K562 (cell line): ENCODE data around the gene FAM20C. TPM values are rescaled to one million over a fixed set of nuclear protein-coding genes. Genes with fewer than 3 reads are reported as not detected.
A peak's percentile ranks its signal among the peaks of the same experiment; 100 is the strongest.

Experiments used
- ATAC-seq: fragments of 200-7000 bp; cut with Tn5 transposase; 3 replicates; pipeline ENCODE4 v1.9.1; 2020; ENCODE audit warnings: moderate library complexity
- BruUV-seq: library from RNA; stranded (reverse); fragments of 400-500 nt; replicated peaks from 2 replicates; lab custom pipeline; 2021; lab: Mats Ljungman, UMichigan
- CTCF ChIA-PET: fragments of 300-600 bp; formaldehyde crosslinking; extraction: SDS; loops from one replicate; lab custom pipeline; 2021; ENCODE audit warnings: low intra/inter-chr PET ratio; lab: Yijun Ruan, JAX
- POLR2A ChIA-PET: fragments of 300-600, 350-650 bp; sonication (Branson Sonifier 250); formaldehyde crosslinking; extraction: SDS; loops from one replicate; lab custom pipeline; 2021; ENCODE audit warnings: antibody characterized with exemption, inconsistent platforms; lab: Yijun Ruan, JAX
- DNase-seq, 4 experiments: peaks; one replicate each; pipeline versions ENCODE4 v3.0.0 to v3.0.0-alpha.2; 2011 to 2018; ENCODE audit warnings: low spot score in 3 of 4, mixed read lengths in 3 of 4; ENCODE audit errors: extremely low read depth in 1 of 4
- FAIRE-seq: peaks from 2 replicates; lab custom pipeline; 2011; peaks lifted over from hg19 to GRCh38; lab: Jason Lieb, UNC
- H2AFZ ChIP-seq: 2 replicates; pipeline ENCODE4 v1.6.0; 2011; ENCODE audit warnings: low read depth, low read length, control low read depth, inconsistent platforms
- H3K27ac ChIP-seq: fragments of 200-600 bp; 3 replicates; pipeline ENCODE4 v1.8.0; 2011; ENCODE audit warnings: low read depth, mild to moderate bottlenecking, control low read depth, inconsistent platforms, low read length, moderate library complexity, mixed read lengths; ENCODE audit errors: extremely low read depth
- H3K27me3 ChIP-seq, 2 experiments: fragments of 300-600 bp in 1 of 2; 2 replicates in 1 of 2; 3 replicates in 1 of 2; pipeline versions ENCODE4 v1.6.0 to v1.8.0; 2011; ENCODE audit warnings: inconsistent platforms in 2 of 2, low read length in 2 of 2, mild to moderate bottlenecking in 1 of 2, mixed read lengths in 1 of 2, moderate library complexity in 1 of 2; ENCODE audit not compliant: control insufficient read depth in 2 of 2, insufficient read depth in 2 of 2
- H3K36me3 ChIP-seq: fragments of 300-600 bp; 3 replicates; pipeline ENCODE4 v1.8.0; 2011; ENCODE audit warnings: mild to moderate bottlenecking, low read length, inconsistent platforms; ENCODE audit not compliant: control insufficient read depth, insufficient read depth
- H3K4me1 ChIP-seq, 2 experiments: fragments of 200-600 bp in 1 of 2; replicated peaks in 1 of 2; 2 replicates in 1 of 2; 3 replicates in 1 of 2; pipeline versions ENCODE4 v1.5.1 to v1.8.0; 2011; ENCODE audit warnings: inconsistent platforms in 2 of 2, low read length in 2 of 2, mild to moderate bottlenecking in 1 of 2, mixed read lengths in 1 of 2, moderate library complexity in 1 of 2; ENCODE audit not compliant: control insufficient read depth in 2 of 2, insufficient read depth in 2 of 2
- H3K4me2 ChIP-seq: 2 replicates; pipeline ENCODE4 v1.6.1; 2011; ENCODE audit warnings: low read length, control low read depth, inconsistent platforms, mixed read lengths; ENCODE audit not compliant: insufficient read depth
- H3K4me3 ChIP-seq: fragments of 200-600 bp; sonication (generic), shearing (Covaris generic); 2 replicates; pipeline ENCODE4 v1.5.1; 2016; ENCODE audit warnings: control low read depth, inconsistent platforms
- H3K79me2 ChIP-seq: fragments of 200-600 bp; 3 replicates; pipeline ENCODE4 v1.8.0; 2011; ENCODE audit warnings: low read length, inconsistent platforms; ENCODE audit not compliant: control insufficient read depth, insufficient read depth
- H3K9ac ChIP-seq, 2 experiments: 2 replicates each; pipeline versions ENCODE4 v1.6.0 to v1.6.1; 2011; ENCODE audit warnings: low read depth in 2 of 2, low read length in 2 of 2, control low read depth in 1 of 2, inconsistent platforms in 1 of 2, mild to moderate bottlenecking in 1 of 2, mixed read lengths in 1 of 2; ENCODE audit not compliant: insufficient read depth in 1 of 2
- H3K9me1 ChIP-seq: one replicate; pipeline ENCODE4 v1.6.0; 2011; ENCODE audit warnings: inconsistent platforms, mild to moderate bottlenecking, low read length, moderate library complexity; ENCODE audit not compliant: control insufficient read depth, insufficient read depth
- H3K9me3 ChIP-seq: replicated peaks from 2 replicates; pipeline ENCODE4 v1.5.1; 2011; ENCODE audit warnings: low read depth, low read length, inconsistent platforms; ENCODE audit not compliant: control insufficient read depth, insufficient read depth
- H4K20me1 ChIP-seq: replicated peaks from 2 replicates; pipeline ENCODE4 v1.6.1; 2011; ENCODE audit warnings: low read length, inconsistent platforms, mixed read lengths; ENCODE audit not compliant: control insufficient read depth, insufficient read depth
- FOSL1 ChIP-seq: fragments of 200-800 bp; sonication (Bioruptor generic); conservative IDR thresholded peaks from 2 replicates; pipeline ENCODE4 v1.6.1; 2016; ENCODE audit warnings: missing genetic modification characterization, missing compliant biosample characterization
- FOXA1 ChIP-seq: fragments of 450-650 bp; IDR thresholded peaks from 2 replicates; pipeline ENCODE4 v1.6.1; 2016; ENCODE audit warnings: mild to moderate bottlenecking, borderline replicate concordance
- GABPB1 ChIP-seq: sonication (generic); formaldehyde crosslinking; IDR thresholded peaks from 2 replicates; pipeline ENCODE4 v1.8.0; 2022; ENCODE audit warnings: mild to moderate bottlenecking, missing genetic modification reagents
- KDM1A ChIP-seq, 2 experiments: fragments of 450-650 bp; IDR thresholded peaks; 2 replicates each; pipeline ENCODE4 v1.6.1; 2016; ENCODE audit warnings: mild to moderate bottlenecking in 2 of 2
- MYNN ChIP-seq, 2 experiments: sonication (generic); formaldehyde crosslinking in 1 of 2; IDR thresholded peaks; 2 replicates each; pipeline versions ENCODE4 v1.5.0 to v1.6.1; 2016 to 2020; ENCODE audit warnings: antibody characterized with exemption in 1 of 2, missing genetic modification reagents in 1 of 2
- SIN3A ChIP-seq, 2 experiments: fragments of 150-350 bp in 1 of 2; IDR thresholded peaks; 2 replicates each; pipeline ENCODE4 v1.6.1; 2011 to 2016; ENCODE audit warnings: borderline replicate concordance in 2 of 2, low read depth in 2 of 2, low read length in 2 of 2, mild to moderate bottlenecking in 2 of 2, moderate library complexity in 2 of 2; ENCODE audit not compliant: control insufficient read depth in 1 of 2
- TARDBP ChIP-seq: fragments of 450-650 bp; IDR thresholded peaks from 2 replicates; pipeline ENCODE4 v1.6.1; 2016
- U2AF1 ChIP-seq: fragments of 200-400 bp; formaldehyde crosslinking; optimal IDR thresholded peaks from 2 replicates; pipeline ENCODE3; 2017; ENCODE audit warnings: mild to moderate bottlenecking, low read depth, low read length, moderate library complexity
- WGBS: fragments of 100-300 bp; shearing (Covaris generic); methylation state at CpG from one replicate; pipeline ENCODE4 v1.1.6; 2016; ENCODE audit warnings: low coverage, mixed read lengths; ENCODE audit not compliant: insufficient coverage; ENCODE audit errors: missing lambda C conversion rate; 5-methylcytosine and 5-hydroxymethylcytosine counted together
- in situ Hi-C: fragments of 300-500 bp; cut with MboI; formaldehyde crosslinking; loops from 4 replicates; pipeline ENCODE4 v1.15.0; 2018; ENCODE audit warnings: inconsistent platforms, mixed read lengths
- intact Hi-C: fragments of 100-400 bp; cut with micrococcal nuclease; formaldehyde crosslinking; loops from 2 replicates; pipeline ENCODE4 v1.14.2; 2022
- polyA plus RNA-seq, 8 experiments: library from polyadenylated mRNA; depleted of rRNA in 4 of 8; stranded (reverse) in 5 of 8; unstranded in 3 of 8; fragments of >200 nt; fragmentation: Nextera tagmentation in 2 of 8; fragmentation: Illumina TruSeq in 1 of 8; extraction: Ambion mirVana in 2 of 8; extraction: Trizol in 1 of 8; gene quantifications; 2 replicates each; pipeline versions ENCODE4 v1.2.1 to v1.2.3, GENCODE V29; 2011 to 2014; ENCODE audit warnings: inconsistent platforms in 1 of 8, missing spikeins in 1 of 8
- total RNA-seq, 7 experiments: library from RNA; depleted of rRNA in 6 of 7; stranded (reverse); fragments of >200 nt in 6 of 7; fragmentation: Illumina TruSeq in 2 of 7; extraction: Trizol in 2 of 7; gene quantifications; 2 replicates each; pipeline versions ENCODE4 v1.2.1 to v1.2.3, GENCODE V29; 2011 to 2021; ENCODE audit warnings: low replicate concordance in 1 of 7
- TF ChIP-seq, protein P1 (sequence below): sonication (generic); formaldehyde crosslinking; IDR thresholded peaks from 2 replicates; pipeline ENCODE4 v1.8.0; 2022; ENCODE audit warnings: mild to moderate bottlenecking, missing genetic modification reagents
- TF ChIP-seq, protein P2 (sequence below): sonication (generic); formaldehyde crosslinking; IDR thresholded peaks from 2 replicates; pipeline ENCODE4 v1.8.0; 2022; ENCODE audit warnings: mild to moderate bottlenecking, missing genetic modification reagents
- TF ChIP-seq, protein P3 (sequence below): sonication (generic); formaldehyde crosslinking; IDR thresholded peaks from 2 replicates; pipeline ENCODE4 v1.8.0; 2023; ENCODE audit warnings: mild to moderate bottlenecking, missing genetic modification reagents
- TF ChIP-seq, protein P4 (sequence below): sonication (generic); formaldehyde crosslinking; IDR thresholded peaks from 2 replicates; pipeline ENCODE4 v1.9.0; 2022; ENCODE audit warnings: mild to moderate bottlenecking, missing genetic modification reagents
- TF ChIP-seq, protein P5 (sequence below): sonication (generic); formaldehyde crosslinking; IDR thresholded peaks from 2 replicates; pipeline ENCODE4 v1.8.0; 2022; ENCODE audit warnings: missing genetic modification reagents, mild to moderate bottlenecking, moderate library complexity, borderline replicate concordance

FAM20C gene
- total and polyA plus RNA-seq, 9 of the 15 experiments (the other 6 are each of a cell fraction or from before 2014, with no cell fraction given): 0.09 TPM; not detected in 8

DNA sequence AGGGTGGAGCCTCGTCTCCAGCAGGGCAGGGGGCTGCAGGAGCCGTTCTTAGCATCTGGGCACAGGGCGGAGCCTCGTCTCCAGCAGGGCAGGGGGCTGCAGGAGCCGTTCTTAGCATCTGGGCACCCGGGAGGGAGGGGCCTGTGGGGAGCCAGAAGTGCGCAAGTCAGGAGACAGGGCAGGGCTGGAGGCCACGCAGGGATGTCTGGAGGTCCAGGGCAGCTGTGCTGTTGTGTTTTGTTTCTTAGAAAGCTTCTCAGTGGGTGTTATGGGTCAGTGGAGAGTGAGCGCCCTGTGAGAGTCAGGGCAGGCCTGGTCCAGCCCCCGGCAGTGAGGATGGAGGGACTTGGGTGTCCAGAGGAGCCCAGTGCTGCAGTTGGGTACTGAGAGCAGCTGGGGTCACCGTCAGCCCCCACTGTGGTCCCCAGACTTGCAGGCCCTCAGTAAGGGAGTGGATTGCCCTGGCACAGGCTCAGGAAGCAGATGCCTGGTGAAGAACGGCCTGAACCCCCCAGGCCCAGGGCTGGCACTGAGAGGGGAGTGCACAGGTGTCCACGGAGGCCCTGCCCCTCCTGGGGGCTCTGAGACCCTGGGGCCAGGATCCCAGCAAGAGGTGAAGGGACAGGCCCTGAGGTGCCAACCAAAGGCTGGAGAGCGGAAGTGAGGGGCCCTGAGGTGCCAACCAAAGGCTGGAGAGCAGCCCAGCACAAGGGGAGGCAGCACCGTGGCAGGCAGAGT, 29.8 kb downstream of the FAM20C start (continued):
- TF ChIP-seq, protein P1, sequence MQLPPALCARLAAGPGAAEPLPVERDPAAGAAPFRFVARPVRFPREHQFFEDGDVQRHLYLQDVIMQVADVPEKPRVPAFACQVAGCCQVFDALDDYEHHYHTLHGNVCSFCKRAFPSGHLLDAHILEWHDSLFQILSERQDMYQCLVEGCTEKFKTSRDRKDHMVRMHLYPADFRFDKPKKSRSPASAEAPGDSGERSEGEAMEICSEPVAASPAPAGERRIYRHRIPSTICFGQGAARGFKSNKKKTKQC (CRISPR knock-in tag): no peak
- TF ChIP-seq U2AF1: no peak
- TF ChIP-seq, protein P2, sequence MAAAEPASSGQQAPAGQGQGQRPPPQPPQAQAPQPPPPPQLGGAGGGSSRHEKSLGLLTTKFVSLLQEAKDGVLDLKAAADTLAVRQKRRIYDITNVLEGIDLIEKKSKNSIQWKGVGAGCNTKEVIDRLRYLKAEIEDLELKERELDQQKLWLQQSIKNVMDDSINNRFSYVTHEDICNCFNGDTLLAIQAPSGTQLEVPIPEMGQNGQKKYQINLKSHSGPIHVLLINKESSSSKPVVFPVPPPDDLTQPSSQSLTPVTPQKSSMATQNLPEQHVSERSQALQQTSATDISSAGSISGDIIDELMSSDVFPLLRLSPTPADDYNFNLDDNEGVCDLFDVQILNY: no peak

DNA sequence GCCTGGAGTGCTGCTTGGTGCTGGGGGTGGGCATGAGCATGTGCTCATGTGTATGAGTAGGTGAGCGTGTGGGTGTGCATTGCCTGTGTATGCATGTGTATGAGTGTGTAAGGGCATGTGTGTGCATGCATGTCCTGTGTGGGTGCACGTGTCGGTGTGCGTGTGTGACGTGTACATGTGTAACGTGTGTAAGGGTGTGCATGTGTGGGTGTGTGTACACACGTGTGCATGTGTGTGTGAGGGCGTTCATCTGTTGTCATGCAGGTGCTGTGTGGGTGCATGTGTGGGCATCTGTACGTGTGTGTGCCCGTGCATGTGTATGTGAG, 30.3 kb downstream of the FAM20C start:
- H3K27me3 ChIP-seq: peaks cover 22 to 59% of the 10 kb centered on the region in 2 experiments; a peak in 4 of 5 replicates
- WGBS: 7% methylated on average over 10 of the region's 10 CpGs
- ATAC-seq (no peak), DNase-seq (no peak), FAIRE-seq (no peak)
- no peaks in the 10 kb centered on the region for H3K79me2 ChIP-seq
- POLR2A ChIA-PET: interaction anchor here (0.9 kb wide), 1 partner anchor 30 kb away, joined by 3 read pairs; the partner anchor contains the start of gene FAM20C
- no peak overlapping the region for H3K9ac ChIP-seq
- H3K36me3 ChIP-seq: no peaks in the 10 kb centered on the region
- no peak overlapping the region for H2AFZ ChIP-seq
- no peaks in the 10 kb centered on the region for H3K9me3 ChIP-seq
- no peak overlapping the region for H3K27ac ChIP-seq
- in situ Hi-C loops: no loop called here
- no peaks in the 10 kb centered on the region for H3K9me1 ChIP-seq
- BruUV-seq: no TSS peak
- intact Hi-C loops: no loop called here
- 0 out of 2 replicates have a peak, but pooled peaks cover 10% of the 10 kb centered on the region for H4K20me1 ChIP-seq
- CTCF ChIA-PET: no interaction called here
- no peak overlapping the region for H3K4me3 ChIP-seq
- H3K4me1 ChIP-seq: peaks cover 0 to 42% of the 10 kb centered on the region in 2 experiments; a peak in 3 of 5 replicates
- TF ChIP-seq, protein P3, sequence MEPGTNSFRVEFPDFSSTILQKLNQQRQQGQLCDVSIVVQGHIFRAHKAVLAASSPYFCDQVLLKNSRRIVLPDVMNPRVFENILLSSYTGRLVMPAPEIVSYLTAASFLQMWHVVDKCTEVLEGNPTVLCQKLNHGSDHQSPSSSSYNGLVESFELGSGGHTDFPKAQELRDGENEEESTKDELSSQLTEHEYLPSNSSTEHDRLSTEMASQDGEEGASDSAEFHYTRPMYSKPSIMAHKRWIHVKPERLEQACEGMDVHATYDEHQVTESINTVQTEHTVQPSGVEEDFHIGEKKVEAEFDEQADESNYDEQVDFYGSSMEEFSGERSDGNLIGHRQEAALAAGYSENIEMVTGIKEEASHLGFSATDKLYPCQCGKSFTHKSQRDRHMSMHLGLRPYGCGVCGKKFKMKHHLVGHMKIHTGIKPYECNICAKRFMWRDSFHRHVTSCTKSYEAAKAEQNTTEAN (CRISPR knock-in tag): peak; percentile 95; the same call in 1 of the 2 replicates
- TF ChIP-seq TARDBP: no peak
- no peak for TF ChIP-seq GABPB1 (CRISPR knock-in tag)
- TF ChIP-seq SIN3A (IDR thresholded peaks at IDR 0.05; ENCODE audit: borderline replicate concordance in 2 of 2, control insufficient read depth in 1 of 2, low read depth in 2 of 2, low read length in 2 of 2): no peak
- no peak for TF ChIP-seq FOSL1 (tag)
- TF ChIP-seq, protein P4, sequence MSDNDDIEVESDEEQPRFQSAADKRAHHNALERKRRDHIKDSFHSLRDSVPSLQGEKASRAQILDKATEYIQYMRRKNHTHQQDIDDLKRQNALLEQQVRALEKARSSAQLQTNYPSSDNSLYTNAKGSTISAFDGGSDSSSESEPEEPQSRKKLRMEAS (CRISPR knock-in tag): peak; percentile 61; the same call in 1 of the 2 replicates
- TF ChIP-seq MYNN (IDR thresholded peaks at IDR 0.05): peak; percentile 57; the same call in 1 of the 2 replicates
- no peak for TF ChIP-seq MYNN (CRISPR knock-in tag; IDR thresholded peaks at IDR 0.05)
- no peak for TF ChIP-seq FOXA1
- peak in 1 of 2 experiments; percentile 37; a peak in 1 of 4 replicates for TF ChIP-seq KDM1A (IDR thresholded peaks at IDR 0.05)
- TF ChIP-seq, protein P5, sequence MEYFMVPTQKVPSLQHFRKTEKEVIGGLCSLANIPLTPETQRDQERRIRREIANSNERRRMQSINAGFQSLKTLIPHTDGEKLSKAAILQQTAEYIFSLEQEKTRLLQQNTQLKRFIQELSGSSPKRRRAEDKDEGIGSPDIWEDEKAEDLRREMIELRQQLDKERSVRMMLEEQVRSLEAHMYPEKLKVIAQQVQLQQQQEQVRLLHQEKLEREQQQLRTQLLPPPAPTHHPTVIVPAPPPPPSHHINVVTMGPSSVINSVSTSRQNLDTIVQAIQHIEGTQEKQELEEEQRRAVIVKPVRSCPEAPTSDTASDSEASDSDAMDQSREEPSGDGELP (CRISPR knock-in tag): no peak
- H3K4me2 ChIP-seq: no peak overlapping the region
